Uterus (tissue), 2 donors: ENCODE data around the gene ZNF581.

ENCODE experiments used
- POLR2A ChIP-seq, 2 donors: fragments of 450-650 bp; IDR thresholded peaks; one replicate each; pipeline ENCODE4 v1.6.1; 2016; ENCODE audit warnings: antibody characterized with exemption in 2 of 2, mild to moderate bottlenecking in 1 of 2, moderate library complexity in 1 of 2
- TF ChIP-seq, protein P1 (sequence below), 4 experiments: fragments of 200-600 bp in 2 of 4; fragments of 450-650 bp in 2 of 4; sonication (generic) in 2 of 4; IDR thresholded peaks; one replicate each; pipeline ENCODE4 v1.5.1; 2016 to 2019; ENCODE audit warnings: antibody characterized with exemption in 4 of 4, mild to moderate bottlenecking in 2 of 4, moderate library complexity in 1 of 4

- TF ChIP-seq, protein P1, sequence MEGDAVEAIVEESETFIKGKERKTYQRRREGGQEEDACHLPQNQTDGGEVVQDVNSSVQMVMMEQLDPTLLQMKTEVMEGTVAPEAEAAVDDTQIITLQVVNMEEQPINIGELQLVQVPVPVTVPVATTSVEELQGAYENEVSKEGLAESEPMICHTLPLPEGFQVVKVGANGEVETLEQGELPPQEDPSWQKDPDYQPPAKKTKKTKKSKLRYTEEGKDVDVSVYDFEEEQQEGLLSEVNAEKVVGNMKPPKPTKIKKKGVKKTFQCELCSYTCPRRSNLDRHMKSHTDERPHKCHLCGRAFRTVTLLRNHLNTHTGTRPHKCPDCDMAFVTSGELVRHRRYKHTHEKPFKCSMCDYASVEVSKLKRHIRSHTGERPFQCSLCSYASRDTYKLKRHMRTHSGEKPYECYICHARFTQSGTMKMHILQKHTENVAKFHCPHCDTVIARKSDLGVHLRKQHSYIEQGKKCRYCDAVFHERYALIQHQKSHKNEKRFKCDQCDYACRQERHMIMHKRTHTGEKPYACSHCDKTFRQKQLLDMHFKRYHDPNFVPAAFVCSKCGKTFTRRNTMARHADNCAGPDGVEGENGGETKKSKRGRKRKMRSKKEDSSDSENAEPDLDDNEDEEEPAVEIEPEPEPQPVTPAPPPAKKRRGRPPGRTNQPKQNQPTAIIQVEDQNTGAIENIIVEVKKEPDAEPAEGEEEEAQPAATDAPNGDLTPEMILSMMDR (IDR thresholded peaks at IDR 0.05), result no peak
- no peak for TF ChIP-seq POLR2A (IDR thresholded peaks at IDR 0.05)
These were observed 40.3 kb upstream of the ZNF581 start for GRCh38 chr19:55603115-55603514.
